T-helper 1 cell (primary cell): ENCODE data around the gene ARHGAP24.
"Not testable (repeated sequence)": the region's sequence is repeated elsewhere in the genome, so short reads cannot be mapped to it uniquely, and the experiment has no call there.

Experiments used
- DNase-seq, 5 donors: peaks; one replicate each; pipeline ENCODE4 v3.0.0-alpha.2; 2012 to 2020

ARHGAP24 gene

GRCh38 chr4:85968945-85969819 lies 494.2 kb downstream of the ARHGAP24 start:
- no peak for DNase-seq

DNA sequence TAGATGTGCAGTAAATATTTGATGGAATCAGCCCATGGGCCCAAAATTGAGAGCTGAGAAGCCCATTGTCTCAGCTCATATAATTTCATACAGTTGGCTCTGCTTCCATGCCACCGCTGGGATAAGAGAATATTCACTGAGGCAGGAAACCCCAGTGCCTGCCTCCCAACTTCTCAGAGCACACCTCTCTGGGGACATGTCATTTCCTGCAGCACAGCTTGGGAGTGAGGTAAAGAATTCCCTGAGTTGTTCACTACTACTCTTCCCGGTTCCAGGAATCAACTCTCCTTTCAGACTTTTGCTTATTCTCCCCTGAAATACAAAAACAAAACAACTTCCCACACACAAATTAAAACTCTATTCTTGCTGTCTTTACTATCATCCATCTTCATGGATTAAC lies 495.6 kb downstream of the ARHGAP24 start:
- DNase-seq: no peak

DNA sequence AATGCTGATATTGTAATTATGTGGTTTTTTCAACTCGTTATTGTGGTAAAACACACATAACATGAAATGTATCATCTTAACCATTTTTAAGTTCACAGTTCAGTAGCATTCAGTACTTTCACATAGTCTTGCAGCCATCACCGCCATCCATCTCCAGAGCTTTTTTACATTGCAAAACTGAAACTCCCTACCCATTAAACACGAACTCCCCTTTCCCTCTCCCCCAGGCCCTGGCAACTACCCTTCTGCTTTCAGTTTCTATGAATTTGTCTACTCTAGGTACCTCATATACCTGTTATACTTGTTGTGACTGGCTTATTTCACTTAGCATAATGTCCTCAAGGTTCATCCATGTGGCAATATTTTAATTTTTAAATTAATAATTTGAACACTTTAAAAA lies 504.3 kb downstream of the ARHGAP24 start:
- no peak for DNase-seq

- no peak for DNase-seq
These were observed 511.3 kb downstream of the ARHGAP24 start for GRCh38 chr4:85986266-85986665.

DNA sequence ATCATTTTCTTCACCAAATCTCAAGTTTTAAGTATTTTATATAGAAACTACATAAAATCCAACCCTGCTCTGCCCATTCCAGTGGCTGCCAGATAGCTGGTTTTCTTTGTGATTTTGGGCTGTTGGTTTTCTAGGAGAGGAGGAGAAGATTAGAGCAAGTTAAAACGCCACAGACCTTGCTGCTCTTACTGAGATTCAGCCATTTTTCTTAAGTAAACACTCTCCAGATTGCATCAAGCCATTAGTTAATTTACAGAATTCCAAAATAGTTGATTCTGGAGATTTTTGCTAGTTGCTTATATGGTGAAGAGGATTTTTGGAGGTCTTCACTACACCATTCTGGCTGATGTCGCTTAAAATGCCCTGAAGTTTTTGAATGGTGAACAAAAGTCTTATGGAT lies 518.7 kb downstream of the ARHGAP24 start:
- DNase-seq: no peak

GRCh38 chr4:85994576-85994975 lies 519.6 kb downstream of the ARHGAP24 start:
- DNase-seq: no peak

- DNase-seq: no peak
These were observed 520.4 kb downstream of the ARHGAP24 start for GRCh38 chr4:85995361-85995760.

GRCh38 chr4:86001591-86001990 lies 526.6 kb downstream of the ARHGAP24 start:
- DNase-seq: no peak

GRCh38 chr4:86004030-86004429 lies 529.1 kb downstream of the ARHGAP24 start:
- DNase-seq: no peak

- DNase-seq: no peak
These were observed 531.1 kb downstream of the ARHGAP24 start for GRCh38 chr4:86006057-86006456.

DNA sequence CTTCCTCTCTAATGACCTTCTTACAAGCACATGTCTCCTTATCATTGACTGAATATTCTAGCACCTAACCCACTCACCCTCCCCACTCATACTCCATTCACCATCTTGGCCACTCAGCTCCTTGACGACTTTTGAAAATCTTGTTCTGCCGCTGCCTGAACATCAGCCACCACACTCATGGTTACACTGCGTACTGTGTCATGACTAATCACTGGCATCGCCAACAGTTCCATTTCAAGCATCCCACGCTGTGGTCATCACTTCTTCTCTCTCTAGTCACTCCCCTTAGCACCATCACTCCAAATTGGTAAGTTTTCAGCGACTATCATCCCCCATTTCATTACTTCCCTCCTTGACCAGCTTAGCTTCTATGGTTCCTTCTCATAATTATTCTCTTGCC lies 532.1 kb downstream of the ARHGAP24 start:
- no peak for DNase-seq

DNA sequence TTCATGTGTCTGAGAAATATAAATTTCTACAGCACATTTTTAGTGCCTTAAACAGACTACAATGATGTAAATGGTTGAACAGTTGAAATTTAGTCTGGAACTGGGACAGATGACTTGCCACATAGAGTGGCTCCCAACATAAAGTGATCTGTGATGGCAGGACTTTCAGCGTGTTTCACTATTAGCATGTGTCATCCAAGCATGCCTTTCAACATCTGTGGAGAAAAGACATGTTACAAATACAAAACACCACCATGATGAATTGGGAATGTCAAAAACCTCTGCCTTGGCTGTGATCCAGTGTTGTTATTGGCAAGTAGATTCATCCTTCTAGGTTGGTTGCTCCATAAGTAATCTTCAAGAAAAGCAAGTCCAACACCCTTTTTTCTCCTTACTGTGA lies 536.2 kb downstream of the ARHGAP24 start:
- no peak for DNase-seq

GRCh38 chr4:86013621-86014020 lies 538.7 kb downstream of the ARHGAP24 start:
- no peak for DNase-seq

DNA sequence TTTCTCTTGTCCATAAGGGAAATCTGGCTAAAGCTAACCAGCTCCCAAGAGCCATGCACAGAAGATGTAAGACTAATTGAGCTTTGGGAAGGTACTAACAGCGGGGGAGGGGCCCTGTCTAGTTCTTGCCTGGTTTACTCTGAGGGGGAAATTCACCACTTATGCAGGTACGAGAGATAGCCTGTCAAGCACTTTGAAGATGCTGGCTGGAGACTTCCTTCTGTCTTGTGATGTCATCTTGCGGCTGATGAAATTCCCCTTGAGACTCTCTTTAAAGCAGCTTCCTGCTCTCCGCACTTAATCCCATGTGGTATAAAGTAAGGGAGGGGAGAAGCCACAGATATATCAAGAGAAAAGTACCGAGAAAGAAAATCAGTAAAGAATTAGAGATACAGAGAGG lies 539.6 kb downstream of the ARHGAP24 start:
- no peak for DNase-seq

DNA sequence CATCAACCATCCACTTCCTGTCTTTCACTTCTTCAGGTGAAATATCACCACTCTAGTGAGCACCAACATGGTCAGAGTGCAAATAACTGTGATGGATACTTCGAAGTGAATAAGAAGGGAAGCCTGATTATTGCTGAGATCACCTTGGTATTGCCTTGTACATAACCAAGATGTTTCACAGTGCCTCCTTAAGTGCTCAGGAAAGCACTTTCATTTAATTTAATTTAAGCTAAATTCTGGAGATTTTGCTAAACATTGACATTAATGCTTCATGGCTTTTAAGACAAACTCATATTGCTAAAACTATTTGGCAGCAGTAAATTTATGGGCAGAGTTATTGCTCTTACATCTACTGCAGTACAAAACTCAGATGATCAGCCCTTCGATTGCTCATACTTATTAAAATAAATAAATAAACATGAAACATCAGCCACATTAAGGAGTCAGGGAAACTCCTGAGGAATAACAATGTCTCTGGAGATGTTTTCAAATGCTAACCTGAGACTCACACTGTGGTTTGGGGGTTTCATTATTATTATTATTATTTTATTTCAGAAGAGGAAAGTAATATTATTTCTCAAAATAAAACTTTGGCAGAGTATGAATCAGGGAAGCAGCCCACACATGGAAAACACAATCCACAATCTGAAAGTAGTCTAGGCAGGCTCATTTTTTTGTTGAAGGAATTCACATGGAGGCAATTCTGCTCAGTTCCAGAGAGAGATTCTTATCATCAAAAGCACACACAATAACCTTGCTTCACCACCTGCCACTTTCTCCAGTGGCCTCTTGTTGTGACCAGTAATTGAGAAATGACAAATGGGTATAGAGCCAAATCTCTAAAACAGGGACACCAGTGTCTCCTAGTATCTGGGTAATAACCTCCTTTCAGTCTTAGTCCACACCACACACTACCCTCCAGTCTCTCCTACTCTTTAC lies 540.7 kb downstream of the ARHGAP24 start:
- no peak for DNase-seq

- DNase-seq: no peak
These were observed 544.4 kb downstream of the ARHGAP24 start for GRCh38 chr4:86019362-86019761.

DNA sequence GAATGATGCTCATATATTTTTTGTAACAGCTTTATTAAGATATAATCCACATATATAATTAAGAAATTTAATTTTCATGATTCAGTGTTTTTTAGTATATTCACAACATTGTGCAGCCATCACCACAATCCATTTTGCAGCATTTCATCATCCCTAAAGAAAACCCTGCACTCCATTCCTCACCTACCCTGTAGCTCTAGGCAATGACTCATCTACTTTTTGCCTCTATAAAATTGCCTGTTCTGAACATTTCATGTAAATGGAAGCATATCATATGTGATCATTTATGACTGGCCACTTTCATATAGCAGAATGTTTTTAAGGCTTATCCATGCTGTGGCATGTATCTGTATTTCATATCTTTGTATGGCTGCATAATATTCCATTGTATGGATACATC lies 545.0 kb downstream of the ARHGAP24 start:
- DNase-seq: no peak

DNA sequence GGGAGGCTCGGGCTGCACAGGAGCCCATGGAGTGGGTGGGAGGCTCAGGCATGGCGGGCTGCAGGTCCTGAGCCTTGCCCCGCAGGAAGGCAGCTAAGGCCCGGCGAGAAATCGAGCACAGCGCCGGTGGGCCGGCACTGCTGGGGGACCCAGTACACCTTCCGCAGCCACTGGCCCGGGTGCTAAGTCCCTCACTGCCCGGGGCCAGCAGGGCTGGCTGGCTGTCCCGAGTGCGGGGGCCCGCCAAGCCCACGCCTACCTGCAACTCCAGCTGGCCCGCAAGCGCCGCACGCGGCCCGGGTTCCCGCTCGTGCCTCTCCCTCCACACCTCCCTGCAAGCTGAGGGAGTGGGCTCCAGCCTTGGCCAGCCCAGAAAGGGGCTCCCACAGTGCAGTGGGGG lies 546.7 kb downstream of the ARHGAP24 start:
- not testable (repeated sequence) for DNase-seq

GRCh38 chr4:86026720-86027119 lies 551.8 kb downstream of the ARHGAP24 start:
- DNase-seq: no peak

GRCh38 chr4:86031927-86032326 lies 557.0 kb downstream of the ARHGAP24 start:
- no peak for DNase-seq

- no peak for DNase-seq
These were observed 557.6 kb downstream of the ARHGAP24 start for GRCh38 chr4:86032476-86033022.

DNA sequence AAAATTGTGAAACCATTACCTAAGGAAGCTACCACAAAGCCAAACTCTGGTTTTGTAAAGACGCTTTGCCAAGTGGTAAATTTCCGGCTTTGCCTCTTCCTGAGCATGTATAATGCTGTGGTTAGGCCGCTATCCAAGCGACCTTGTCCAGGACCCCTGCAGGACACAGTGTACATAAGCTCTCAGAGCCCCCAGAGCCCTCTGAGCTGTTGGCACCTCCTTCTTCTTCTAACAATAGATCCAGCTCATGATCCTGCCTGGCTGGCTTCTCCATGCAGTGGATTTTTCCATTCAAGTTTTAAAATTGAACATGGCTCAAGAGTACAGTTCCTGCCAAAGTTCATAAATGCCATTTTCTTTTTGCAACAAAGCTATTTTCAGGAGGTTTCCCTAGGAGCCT lies 558.2 kb downstream of the ARHGAP24 start:
- DNase-seq: no peak

- DNase-seq: no peak
These were observed 559.7 kb downstream of the ARHGAP24 start for GRCh38 chr4:86034616-86035015.
